Neural cell (in vitro differentiated cells): ENCODE results near the gene HSD11B1L. TPM values are rescaled to one million over a fixed set of nuclear protein-coding genes. Genes with fewer than 3 reads are reported as not detected.

Source experiments
- H2AFZ ChIP-seq: fragments of 200-600, 300-800 bp; sonication (generic), shearing (Covaris generic); 2 replicates; pipeline ENCODE4 v1.6.0; 2014; ENCODE audit warnings: low read depth, mild to moderate bottlenecking, antibody characterized with exemption, low read length, moderate library complexity
- H3F3A ChIP-seq: fragments of 200-600 bp; shearing (Covaris generic); 2 replicates; pipeline ENCODE4 v1.6.1; 2016; ENCODE audit warnings: mild to moderate bottlenecking, moderate library complexity, mixed read lengths, antibody characterized with exemption, low read length; ENCODE audit not compliant: insufficient read depth, poor library complexity, severe bottlenecking
- H3K27ac ChIP-seq: fragments of 200-600, 300-800 bp; sonication (generic), shearing (Covaris generic); 2 replicates; pipeline ENCODE4 v1.5.1; 2014; ENCODE audit warnings: mild to moderate bottlenecking, low read length, moderate library complexity
- H3K27me3 ChIP-seq: fragments of 300-800, 200-600 bp; sonication (generic), shearing (Covaris generic); 2 replicates; pipeline ENCODE4 v1.6.0; 2014; ENCODE audit warnings: mild to moderate bottlenecking, low read depth, low read length, moderate library complexity; ENCODE audit not compliant: insufficient read depth
- H3K36me3 ChIP-seq: fragments of 300-800, 200-600 bp; sonication (generic), shearing (Covaris generic); 2 replicates; pipeline ENCODE4 v1.5.1; 2014; ENCODE audit warnings: mild to moderate bottlenecking, antibody characterized with exemption, low read length, moderate library complexity; ENCODE audit not compliant: insufficient read depth
- H3K4me2 ChIP-seq: fragments of 300-800, 200-600 bp; sonication (generic), shearing (Covaris generic); 2 replicates; pipeline ENCODE4 v1.6.0; 2014; ENCODE audit warnings: mild to moderate bottlenecking, low read length
- H3K4me3 ChIP-seq: fragments of 300-800, 200-600 bp; sonication (generic), shearing (Covaris generic); 2 replicates; pipeline ENCODE4 v1.5.1; 2014; ENCODE audit warnings: mild to moderate bottlenecking, low read length, moderate library complexity
- H3K79me2 ChIP-seq: fragments of 200-600 bp; shearing (Covaris generic); replicated peaks from 2 replicates; pipeline ENCODE4 v1.6.0; 2014; ENCODE audit warnings: mild to moderate bottlenecking, low read length, moderate library complexity; ENCODE audit not compliant: insufficient read depth
- H3K9ac ChIP-seq: fragments of 300-800, 200-600 bp; sonication (generic), shearing (Covaris generic); 2 replicates; pipeline ENCODE4 v1.6.1; 2016; ENCODE audit warnings: mild to moderate bottlenecking, low read length, mixed read lengths
- H3K9me2 ChIP-seq: fragments of 200-600 bp; shearing (Covaris generic); 2 replicates; pipeline ENCODE4 v1.6.1; 2016; ENCODE audit warnings: mild to moderate bottlenecking, low read length, mixed read lengths; ENCODE audit not compliant: insufficient read depth
- H3K9me3 ChIP-seq: fragments of 200-600, 300-800 bp; sonication (generic), shearing (Covaris generic); 2 replicates; pipeline ENCODE4 v1.6.1; 2016; ENCODE audit warnings: mild to moderate bottlenecking, mixed run types, low read length, moderate library complexity, mixed read lengths
- H4K20me1 ChIP-seq: fragments of 200-600 bp; shearing (Covaris generic); 2 replicates; pipeline ENCODE4 v1.6.1; 2016; ENCODE audit warnings: mild to moderate bottlenecking, mixed run types; ENCODE audit not compliant: insufficient read depth
- CTCF ChIP-seq: fragments of 450-650 bp; IDR thresholded peaks from 2 replicates; pipeline ENCODE4 v1.5.1; 2014; ENCODE audit warnings: antibody characterized with exemption, mild to moderate bottlenecking, moderate library complexity; ENCODE audit not compliant: poor library complexity, severe bottlenecking
- EP300 ChIP-seq: fragments of 450-650 bp; conservative IDR thresholded peaks from 2 replicates; pipeline ENCODE4 v1.6.1; 2014; ENCODE audit warnings: antibody characterized with exemption, mild to moderate bottlenecking, moderate library complexity; ENCODE audit not compliant: poor library complexity, severe bottlenecking
- EZH2 ChIP-seq: fragments of 200-600, 300-800 bp; shearing (Covaris generic), sonication (generic); IDR thresholded peaks from 2 replicates; pipeline ENCODE4 v1.6.1; 2014; ENCODE audit warnings: antibody characterized with exemption, low read length, borderline replicate concordance, mild to moderate bottlenecking; ENCODE audit not compliant: insufficient read depth, poor library complexity, severe bottlenecking
- MXI1 ChIP-seq: fragments of 450-650 bp; conservative IDR thresholded peaks from 2 replicates; pipeline ENCODE4 v1.6.1; 2014; ENCODE audit warnings: antibody characterized with exemption, mild to moderate bottlenecking; ENCODE audit not compliant: poor library complexity, severe bottlenecking
- POLR2AphosphoS5 ChIP-seq: IDR thresholded peaks from 2 replicates; pipeline ENCODE4 v1.6.1; 2012
- RAD21 ChIP-seq: fragments of 450-650 bp; conservative IDR thresholded peaks from 2 replicates; pipeline ENCODE4 v1.6.1; 2014; ENCODE audit warnings: antibody characterized with exemption, mild to moderate bottlenecking, moderate library complexity
- REST ChIP-seq: IDR thresholded peaks from 2 replicates; pipeline ENCODE4 v1.6.1; 2012; ENCODE audit warnings: borderline replicate concordance
- SMC3 ChIP-seq: fragments of 450-650 bp; conservative IDR thresholded peaks from 2 replicates; pipeline ENCODE4 v1.6.1; 2014; ENCODE audit warnings: antibody characterized with exemption, mild to moderate bottlenecking, moderate library complexity; ENCODE audit not compliant: poor library complexity
- TAF1 ChIP-seq: IDR thresholded peaks from 2 replicates; pipeline ENCODE4 v1.6.1; 2012; ENCODE audit warnings: low read depth
- polyA plus RNA-seq: library from polyadenylated mRNA; depleted of rRNA; stranded (reverse); fragments of >200 nt; gene quantifications from 2 replicates; pipeline ENCODE4 v1.2.3, GENCODE V29; 2014

The HSD11B1L gene
- polyA plus RNA-seq, 1 donor from 2014 or later: 170 TPM

GRCh38 chr19:5717215-5717935 is 36.5 kb downstream of the HSD11B1L start:
- Histone ChIP-seq H3K9me2 (no peaks in the 10 kb centered on the region), H3F3A (no peaks in the 10 kb centered on the region), H4K20me1 (no peaks in the 10 kb centered on the region), H3K79me2 (peaks cover 24% of the 10 kb centered on the region), H3K36me3 (no peaks in the 10 kb centered on the region), H3K4me2 (no peak overlapping the region), H3K9ac (no peak overlapping the region), H2AFZ (no peak overlapping the region), H3K4me3 (no peak overlapping the region), H3K27me3 (no peaks in the 10 kb centered on the region), H3K27ac (no peak overlapping the region), H3K9me3 (no peaks in the 10 kb centered on the region)
- no peak for TF ChIP-seq SMC3
- no peak for TF ChIP-seq CTCF
- TF ChIP-seq EP300: no peak
- TF ChIP-seq MXI1: no peak
- no peak for TF ChIP-seq RAD21
- TF ChIP-seq TAF1: no peak
- no peak for TF ChIP-seq POLR2AphosphoS5
- TF ChIP-seq REST: no peak
- TF ChIP-seq EZH2: no peak

GRCh38 chr19:5718037-5718578 is 37.3 kb downstream of the HSD11B1L start:
- Histone ChIP-seq H2AFZ (no peak overlapping the region), H3K9me2 (no peaks in the 10 kb centered on the region), H3K79me2 (peaks cover 24% of the 10 kb centered on the region), H3K9ac (no peak overlapping the region), H3K4me3 (peak overlapping the region; percentile 68), H3K27me3 (no peaks in the 10 kb centered on the region), H3K9me3 (no peaks in the 10 kb centered on the region), H3K36me3 (no peaks in the 10 kb centered on the region), H3F3A (no peaks in the 10 kb centered on the region), H3K27ac (no peak overlapping the region), H4K20me1 (no peaks in the 10 kb centered on the region), H3K4me2 (no peak overlapping the region)
- TF ChIP-seq POLR2AphosphoS5 (no peak), TAF1 (no peak), RAD21 (no peak), EZH2 (no peak), SMC3 (no peak), REST (no peak)
